Measurements from ENCODE around the gene TCEANC. TPM values are rescaled to one million over a fixed set of nuclear protein-coding genes. Genes with fewer than 3 reads are reported as not detected.

The TCEANC gene
- total RNA-seq, 2 donors from 2014 or later: 1.8 to 3.6 TPM

DNA sequence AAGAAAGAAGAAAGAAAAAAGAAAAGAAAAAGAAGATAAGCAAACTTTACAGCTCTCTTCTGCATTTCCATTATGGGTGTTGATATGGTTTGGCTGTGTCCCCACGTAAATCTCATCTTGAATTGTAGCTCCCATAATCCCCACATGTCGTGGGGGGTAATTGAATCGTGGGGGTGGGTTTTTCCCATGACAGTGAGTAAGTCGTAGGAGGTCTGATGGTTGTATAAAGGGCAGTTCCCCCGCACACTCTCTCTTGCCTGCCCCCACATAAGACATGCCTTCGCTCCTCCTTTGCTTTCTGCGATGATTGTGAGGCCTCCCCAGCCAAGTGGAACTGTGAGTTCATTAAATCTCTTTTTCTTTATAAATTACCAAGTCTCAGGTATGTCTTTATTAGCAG, 28.7 kb downstream of the TCEANC start:
- Mint-ChIP-seq H3K27ac (no peak overlapping the region), H3K27me3 (ENCODE audit: insufficient read depth) (no peaks in the 10 kb centered on the region), H3K4me1 (no peaks in the 10 kb centered on the region), H3K4me3 (no peak overlapping the region), H3K36me3 (ENCODE audit: low read depth) (no peaks in the 10 kb centered on the region), H3K9me3 (peaks cover 51% of the 10 kb centered on the region)
- H3K4me1 ChIP-seq (ENCODE audit: control insufficient read depth, insufficient read depth, low read length): no peaks in the 10 kb centered on the region
- no peaks in the 10 kb centered on the region for H3K27me3 ChIP-seq (ENCODE audit: control insufficient read depth, insufficient read depth, low read length, poor library complexity, severe bottlenecking)
- no peak overlapping the region for H3K27ac ChIP-seq (ENCODE audit: low read depth, low read length)
- no peak for DNase-seq
- no peaks in the 10 kb centered on the region for H3K36me3 ChIP-seq (ENCODE audit: control insufficient read depth, insufficient read depth, low read length)
- no peaks in the 10 kb centered on the region for H3K9me3 ChIP-seq (ENCODE audit: control insufficient read depth, low read length)
- TF ChIP-seq, protein P1, sequence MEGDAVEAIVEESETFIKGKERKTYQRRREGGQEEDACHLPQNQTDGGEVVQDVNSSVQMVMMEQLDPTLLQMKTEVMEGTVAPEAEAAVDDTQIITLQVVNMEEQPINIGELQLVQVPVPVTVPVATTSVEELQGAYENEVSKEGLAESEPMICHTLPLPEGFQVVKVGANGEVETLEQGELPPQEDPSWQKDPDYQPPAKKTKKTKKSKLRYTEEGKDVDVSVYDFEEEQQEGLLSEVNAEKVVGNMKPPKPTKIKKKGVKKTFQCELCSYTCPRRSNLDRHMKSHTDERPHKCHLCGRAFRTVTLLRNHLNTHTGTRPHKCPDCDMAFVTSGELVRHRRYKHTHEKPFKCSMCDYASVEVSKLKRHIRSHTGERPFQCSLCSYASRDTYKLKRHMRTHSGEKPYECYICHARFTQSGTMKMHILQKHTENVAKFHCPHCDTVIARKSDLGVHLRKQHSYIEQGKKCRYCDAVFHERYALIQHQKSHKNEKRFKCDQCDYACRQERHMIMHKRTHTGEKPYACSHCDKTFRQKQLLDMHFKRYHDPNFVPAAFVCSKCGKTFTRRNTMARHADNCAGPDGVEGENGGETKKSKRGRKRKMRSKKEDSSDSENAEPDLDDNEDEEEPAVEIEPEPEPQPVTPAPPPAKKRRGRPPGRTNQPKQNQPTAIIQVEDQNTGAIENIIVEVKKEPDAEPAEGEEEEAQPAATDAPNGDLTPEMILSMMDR (conservative IDR thresholded peaks at IDR 0.05): no peak
- no peak overlapping the region for H3K9ac ChIP-seq (ENCODE audit: extremely low read depth, low read length, poor library complexity, severe bottlenecking)
- WGBS, 2 experiments (ENCODE audit: insufficient coverage in 1 of 2, insufficient read length in 1 of 2): 98% methylated on average over 4 of the region's 7 CpGs; no CpG with 5 or more reads in 1 of the 2 experiments
- no peak overlapping the region for H3K4me3 ChIP-seq (ENCODE audit: low read length)

DNA sequence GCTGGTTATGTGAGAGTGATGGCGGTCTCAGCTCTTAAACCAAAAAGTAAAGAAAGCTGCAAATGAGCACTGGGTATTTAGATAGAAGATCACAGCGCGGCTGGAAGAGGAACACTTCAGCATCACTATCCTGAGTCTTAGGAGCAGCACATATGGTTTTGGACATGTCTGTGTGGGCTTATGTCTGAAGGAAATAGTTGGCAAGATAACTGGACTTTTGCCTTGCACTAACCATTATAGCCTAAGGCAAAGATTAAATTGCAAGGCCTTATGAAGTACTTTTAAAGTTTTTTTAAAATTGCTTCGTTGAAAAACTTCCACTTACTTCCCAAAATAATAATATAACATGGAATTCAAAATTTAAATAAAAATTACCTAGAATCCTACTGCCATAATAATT, 31.4 kb downstream of the TCEANC start:
- Histone ChIP-seq H3K36me3 (ENCODE audit: control insufficient read depth, insufficient read depth, low read length) (no peaks in the 10 kb centered on the region), H3K27me3 (ENCODE audit: control insufficient read depth, insufficient read depth, low read length, poor library complexity, severe bottlenecking) (peaks cover 17% of the 10 kb centered on the region), H3K9ac (ENCODE audit: extremely low read depth, low read length, poor library complexity, severe bottlenecking) (no peak overlapping the region), H3K9me3 (ENCODE audit: control insufficient read depth, low read length) (no peaks in the 10 kb centered on the region), H3K4me1 (ENCODE audit: control insufficient read depth, insufficient read depth, low read length) (no peaks in the 10 kb centered on the region), H3K27ac (ENCODE audit: low read depth, low read length) (no peak overlapping the region), H3K4me3 (ENCODE audit: low read length) (no peak overlapping the region)
- 97 to 100% methylated on average over 1 to 4 of the region's 4 CpGs for WGBS, 2 experiments (ENCODE audit: insufficient coverage in 1 of 2, insufficient read length in 1 of 2)
- TF ChIP-seq, protein P1 (conservative IDR thresholded peaks at IDR 0.05): no peak
- no peak for DNase-seq
- H3K27me3 Mint-ChIP-seq (ENCODE audit: insufficient read depth): peaks cover 18% of the 10 kb centered on the region
- peaks cover 49% of the 10 kb centered on the region for H3K9me3 Mint-ChIP-seq
- H3K27ac Mint-ChIP-seq: no peak overlapping the region
- no peaks in the 10 kb centered on the region for H3K36me3 Mint-ChIP-seq (ENCODE audit: low read depth)
- no peak overlapping the region for H3K4me3 Mint-ChIP-seq
- H3K4me1 Mint-ChIP-seq: no peaks in the 10 kb centered on the region

DNA sequence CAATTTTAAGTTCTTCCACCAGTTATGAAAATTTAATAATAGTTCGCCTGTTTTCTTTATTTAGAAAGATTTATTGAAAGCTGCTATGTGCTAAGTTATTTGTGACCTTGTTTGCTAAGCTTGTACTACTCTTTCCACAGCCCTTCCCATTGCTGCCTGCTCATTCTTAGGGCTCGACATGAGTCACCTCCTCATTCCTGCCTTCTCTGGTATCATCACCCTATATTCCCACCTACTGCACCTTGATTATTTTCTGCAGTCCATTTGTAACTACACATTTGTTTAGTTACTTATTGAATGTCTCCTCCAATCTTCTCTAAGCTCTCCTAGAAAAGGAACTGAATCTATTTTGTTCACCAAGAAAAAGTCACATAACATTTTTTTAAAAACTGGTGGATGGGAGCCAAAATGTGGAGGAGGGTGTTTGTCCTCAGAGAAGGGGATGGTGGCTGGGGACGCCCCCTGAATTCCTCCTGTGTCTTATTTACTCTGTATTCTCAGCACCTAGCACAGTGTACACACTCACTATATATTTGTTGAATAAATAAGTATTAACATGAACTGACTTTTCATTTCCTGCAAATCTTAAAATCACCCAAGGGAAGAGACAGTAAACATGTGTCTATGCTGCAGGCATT, 32.3 kb downstream of the TCEANC start:
- H3K27me3 Mint-ChIP-seq (ENCODE audit: insufficient read depth): peaks cover 18% of the 10 kb centered on the region
- no peak overlapping the region for H3K27ac ChIP-seq (ENCODE audit: low read depth, low read length)
- H3K4me3 Mint-ChIP-seq: no peak overlapping the region
- no peaks in the 10 kb centered on the region for H3K9me3 ChIP-seq (ENCODE audit: control insufficient read depth, low read length)
- whole genome bisulfite sequencing, 2 experiments (ENCODE audit: insufficient coverage in 1 of 2, insufficient read length in 1 of 2): 75 to 76% methylated on average over 1 of the region's 3 CpGs
- no peaks in the 10 kb centered on the region for H3K36me3 ChIP-seq (ENCODE audit: control insufficient read depth, insufficient read depth, low read length)
- no peaks in the 10 kb centered on the region for H3K4me1 ChIP-seq (ENCODE audit: control insufficient read depth, insufficient read depth, low read length)
- TF ChIP-seq, protein P1 (conservative IDR thresholded peaks at IDR 0.05): no peak
- H3K27me3 ChIP-seq (ENCODE audit: control insufficient read depth, insufficient read depth, low read length, poor library complexity, severe bottlenecking): peaks cover 17% of the 10 kb centered on the region
- H3K36me3 Mint-ChIP-seq (ENCODE audit: low read depth): no peaks in the 10 kb centered on the region
- H3K4me1 Mint-ChIP-seq: peaks cover under 1% of the 10 kb centered on the region
- no peak overlapping the region for H3K4me3 ChIP-seq (ENCODE audit: low read length)
- H3K27ac Mint-ChIP-seq: no peak overlapping the region
- no peak overlapping the region for H3K9ac ChIP-seq (ENCODE audit: extremely low read depth, low read length, poor library complexity, severe bottlenecking)
- no peak for DNase-seq
- peaks cover 47% of the 10 kb centered on the region for H3K9me3 Mint-ChIP-seq

Measured in endodermal cell (in vitro differentiated cells).